Liver (tissue), 9 donors: ENCODE data around the gene DDX31. TPM values are rescaled to one million over a fixed set of nuclear protein-coding genes. Genes with fewer than 3 reads are reported as not detected.

Source experiments
- DNase-seq: peaks from one replicate; pipeline ENCODE4 v3.0.0-alpha.2; 2017; ENCODE audit warnings: low spot score
- H3K27ac ChIP-seq, 2 donors: one replicate each; pipeline ENCODE4 v1.7.0; 2013; ENCODE audit warnings: inconsistent platforms in 2 of 2, low read length in 2 of 2, control low read depth in 1 of 2, low read depth in 1 of 2, mild to moderate bottlenecking in 1 of 2
- H3K27me3 ChIP-seq, 4 donors: one replicate each; pipeline versions ENCODE4 v1.6.1 to v1.7.0; 2013; ENCODE audit warnings: low read length in 3 of 4, inconsistent platforms in 1 of 4, mild to moderate bottlenecking in 1 of 4, moderate library complexity in 1 of 4; ENCODE audit not compliant: control insufficient read depth in 4 of 4, insufficient read depth in 4 of 4
- H3K36me3 ChIP-seq, 4 donors: one replicate each; pipeline versions ENCODE4 v1.6.1 to v1.7.0; 2013; ENCODE audit warnings: low read length in 3 of 4, mild to moderate bottlenecking in 3 of 4, low read depth in 1 of 4, moderate library complexity in 1 of 4; ENCODE audit not compliant: control insufficient read depth in 4 of 4, insufficient read depth in 3 of 4
- H3K4me1 ChIP-seq, 4 donors: one replicate each; pipeline versions ENCODE4 v1.6.1 to v1.7.0; 2013; ENCODE audit warnings: low read length in 3 of 4, mild to moderate bottlenecking in 3 of 4, moderate library complexity in 1 of 4; ENCODE audit not compliant: control insufficient read depth in 4 of 4, insufficient read depth in 4 of 4
- H3K4me3 ChIP-seq, 3 donors: one replicate each; pipeline versions ENCODE4 v1.6.1 to v1.7.0; 2013; ENCODE audit warnings: low read length in 3 of 3, control low read depth in 1 of 3, low read depth in 1 of 3, mild to moderate bottlenecking in 1 of 3
- H3K9ac ChIP-seq, 2 donors: one replicate each; pipeline ENCODE4 v1.7.0; 2013; ENCODE audit warnings: low read length in 2 of 2, mild to moderate bottlenecking in 2 of 2, moderate library complexity in 2 of 2, control low read depth in 1 of 2, low read depth in 1 of 2
- H3K9me3 ChIP-seq, 4 donors: one replicate each; pipeline versions ENCODE4 v1.6.1 to v1.7.0; 2013; ENCODE audit warnings: low read length in 3 of 4; ENCODE audit not compliant: control insufficient read depth in 4 of 4
- EGR1 ChIP-seq, 2 donors: IDR thresholded peaks; 2 replicates each; pipeline ENCODE4 v1.6.1; 2016 to 2018; ENCODE audit warnings: antibody characterized with exemption in 2 of 2, low read depth in 2 of 2
- FOXA1 ChIP-seq: IDR thresholded peaks from 2 replicates; pipeline ENCODE4 v1.6.1; 2016; ENCODE audit warnings: antibody characterized with exemption
- FOXA2 ChIP-seq: IDR thresholded peaks from 2 replicates; pipeline ENCODE4 v1.6.1; 2016; ENCODE audit warnings: antibody characterized with exemption
- GABPA ChIP-seq, 2 donors: IDR thresholded peaks in 1 of 2; conservative IDR thresholded peaks in 1 of 2; 2 replicates each; pipeline ENCODE4 v1.6.1; 2016; ENCODE audit warnings: antibody characterized with exemption in 2 of 2, mild to moderate bottlenecking in 1 of 2, moderate library complexity in 1 of 2
- HNF4A ChIP-seq, 2 donors: conservative IDR thresholded peaks; 2 replicates each; pipeline ENCODE4 v1.6.1; 2016; ENCODE audit warnings: antibody characterized with exemption in 2 of 2, mild to moderate bottlenecking in 2 of 2
- HNF4G ChIP-seq: IDR thresholded peaks from 2 replicates; pipeline ENCODE4 v1.6.1; 2016; ENCODE audit warnings: antibody characterized with exemption
- JUND ChIP-seq, 2 donors: IDR thresholded peaks; 2 replicates each; pipeline ENCODE4 v1.6.1; 2016; ENCODE audit warnings: antibody characterized with exemption in 2 of 2
- NR2F2 ChIP-seq: IDR thresholded peaks from 2 replicates; pipeline ENCODE4 v1.6.1; 2016; ENCODE audit warnings: antibody characterized with exemption
- RAD21 ChIP-seq, 2 donors: IDR thresholded peaks; 2 replicates each; pipeline ENCODE4 v1.6.1; 2016; ENCODE audit warnings: antibody characterized with exemption in 2 of 2, mild to moderate bottlenecking in 2 of 2
- REST ChIP-seq: IDR thresholded peaks from 2 replicates; pipeline ENCODE4 v1.6.1; 2016; ENCODE audit warnings: antibody characterized with exemption, mild to moderate bottlenecking
- RXRA ChIP-seq, 2 donors: IDR thresholded peaks; 2 replicates each; pipeline ENCODE4 v1.6.1; 2017 to 2018; ENCODE audit warnings: antibody characterized with exemption in 2 of 2, mild to moderate bottlenecking in 1 of 2
- SP1 ChIP-seq: IDR thresholded peaks from 2 replicates; pipeline ENCODE4 v1.6.1; 2018; ENCODE audit warnings: antibody characterized with exemption, mild to moderate bottlenecking
- TAF1 ChIP-seq: conservative IDR thresholded peaks from 2 replicates; pipeline ENCODE4 v1.6.1; 2016; ENCODE audit warnings: antibody characterized with exemption, mild to moderate bottlenecking
- YY1 ChIP-seq: IDR thresholded peaks from 2 replicates; pipeline ENCODE4 v1.6.1; 2016; ENCODE audit warnings: antibody characterized with exemption, mild to moderate bottlenecking
- ZBTB33 ChIP-seq: IDR thresholded peaks from 2 replicates; pipeline ENCODE4 v1.6.1; 2016; ENCODE audit warnings: antibody characterized with exemption
- WGBS: extraction: QIAGEN DNeasy Blood & Tissue Kit; methylation state at CpG from one replicate; pipeline ENCODE4 v1.1.7; 2013; 5-methylcytosine and 5-hydroxymethylcytosine counted together
- polyA plus RNA-seq, 2 donors: library from polyadenylated mRNA; stranded (reverse) in 1 of 2; unstranded in 1 of 2; fragments of 200-250 nt in 1 of 2; fragments of >200 nt in 1 of 2; fragmentation: Nextera tagmentation in 1 of 2; extraction: Ambion mirVana in 1 of 2; gene quantifications; one replicate each; pipeline versions ENCODE4 v1.2.1 to v1.2.3, GENCODE V29; 2013 to 2015
- total RNA-seq, 2 donors: library from RNA; depleted of rRNA; stranded (reverse); fragments of >200 nt; gene quantifications; one replicate each; pipeline ENCODE4 v1.2.3, GENCODE V29; 2014
- TF ChIP-seq, protein P1 (sequence below): IDR thresholded peaks from 2 replicates; pipeline ENCODE4 v1.6.1; 2016; ENCODE audit warnings: antibody characterized with exemption
- TF ChIP-seq, protein P2 (sequence below): IDR thresholded peaks from 2 replicates; pipeline ENCODE4 v1.6.1; 2016; ENCODE audit warnings: antibody characterized with exemption
- TF ChIP-seq, protein P3 (sequence below): fragments of 150-350 bp; IDR thresholded peaks from 2 replicates; pipeline ENCODE4 v1.5.1; 2017; ENCODE audit warnings: improper control_type of control experiment, low read depth, low read length; ENCODE audit not compliant: missing input control
- donor health status: healthy.
- donor health status: healthy.
- donor health status: healthy.
- donor health status: healthy.
- donor health status: healthy.

Gene DDX31
- total and polyA plus RNA-seq, 4 donors, result 2.5 to 9.6 (median 4.5) TPM

DNA sequence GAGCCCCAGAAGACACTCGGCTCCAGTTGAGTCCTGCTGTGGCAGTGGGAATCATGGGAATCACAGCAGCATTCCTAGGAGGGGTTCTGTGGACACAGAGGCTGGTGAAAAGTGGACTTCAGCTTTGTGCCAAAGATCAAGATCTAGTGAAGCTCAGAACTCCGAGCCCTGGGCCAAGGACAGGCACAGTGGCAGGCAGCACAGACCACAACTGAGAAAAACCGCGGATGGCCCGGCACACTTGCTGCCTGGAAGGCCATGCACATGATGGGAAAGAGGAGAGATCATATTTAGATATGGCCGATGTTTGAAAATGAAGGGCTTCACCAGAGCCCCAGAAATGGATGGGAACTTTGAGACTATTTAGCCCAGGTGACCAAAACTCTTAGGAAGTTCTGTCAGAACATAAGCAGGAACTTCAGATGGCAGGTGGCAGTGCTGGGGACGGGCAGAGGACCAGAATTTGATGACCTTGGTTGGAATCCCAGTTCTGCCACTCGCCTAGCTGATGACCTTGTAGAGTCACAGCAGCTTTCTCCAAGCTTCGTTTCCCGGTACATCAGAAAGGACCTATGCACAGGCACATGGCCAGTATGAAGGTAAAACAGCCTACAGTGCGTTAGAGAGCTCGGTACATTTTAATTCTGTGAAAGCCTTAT is 69.3 kb downstream of the DDX31 start:
- DNase-seq, result no peak
- no peaks in the 10 kb centered on the region for H3K27me3 ChIP-seq
- H3K36me3 ChIP-seq, result peaks cover 2 to 36% (median 20%) of the 10 kb centered on the region in 4 donors
- 95% methylated on average over 12 of the region's 12 CpGs for WGBS
- no peaks in the 10 kb centered on the region for H3K4me1 ChIP-seq
- no peak overlapping the region for H3K9ac ChIP-seq
- no peak overlapping the region for H3K4me3 ChIP-seq
- H3K27ac ChIP-seq, result no peak overlapping the region
- no peaks in the 10 kb centered on the region for H3K9me3 ChIP-seq
- TF ChIP-seq HNF4A (conservative IDR thresholded peaks at IDR 0.05), result no peak
- no peak for TF ChIP-seq RAD21 (IDR thresholded peaks at IDR 0.05)
- no peak for TF ChIP-seq GABPA (IDR thresholded peaks at IDR 0.05 in 1 of 2, conservative IDR thresholded peaks at IDR 0.05 in 1 of 2)
- TF ChIP-seq FOXA2, result no peak
- TF ChIP-seq, protein P1, sequence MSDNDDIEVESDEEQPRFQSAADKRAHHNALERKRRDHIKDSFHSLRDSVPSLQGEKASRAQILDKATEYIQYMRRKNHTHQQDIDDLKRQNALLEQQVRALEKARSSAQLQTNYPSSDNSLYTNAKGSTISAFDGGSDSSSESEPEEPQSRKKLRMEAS, result no peak
- TF ChIP-seq, protein P2, sequence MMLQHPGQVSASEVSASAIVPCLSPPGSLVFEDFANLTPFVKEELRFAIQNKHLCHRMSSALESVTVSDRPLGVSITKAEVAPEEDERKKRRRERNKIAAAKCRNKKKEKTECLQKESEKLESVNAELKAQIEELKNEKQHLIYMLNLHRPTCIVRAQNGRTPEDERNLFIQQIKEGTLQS, result no peak

GRCh38 chr9:132597073-132597775 is 72.6 kb downstream of the DDX31 start:
- peaks cover 0 to 2% (median 0%) of the 10 kb centered on the region in 4 donors for H3K27me3 ChIP-seq
- DNase-seq, result no peak
- H3K9me3 ChIP-seq, result no peaks in the 10 kb centered on the region
- TF ChIP-seq YY1, result no peak
- TF ChIP-seq EGR1 (IDR thresholded peaks at IDR 0.05; ENCODE audit: low read depth in 2 of 2), result no peak
- H3K27ac ChIP-seq, result no peak overlapping the region
- H3K9ac ChIP-seq, result no peak overlapping the region
- 92% methylated on average over 16 of the region's 16 CpGs for WGBS
- H3K4me3 ChIP-seq, result no peak overlapping the region
- no peaks in the 10 kb centered on the region for H3K4me1 ChIP-seq
- peaks cover 2 to 38% (median 28%) of the 10 kb centered on the region in 4 donors for H3K36me3 ChIP-seq

DNA sequence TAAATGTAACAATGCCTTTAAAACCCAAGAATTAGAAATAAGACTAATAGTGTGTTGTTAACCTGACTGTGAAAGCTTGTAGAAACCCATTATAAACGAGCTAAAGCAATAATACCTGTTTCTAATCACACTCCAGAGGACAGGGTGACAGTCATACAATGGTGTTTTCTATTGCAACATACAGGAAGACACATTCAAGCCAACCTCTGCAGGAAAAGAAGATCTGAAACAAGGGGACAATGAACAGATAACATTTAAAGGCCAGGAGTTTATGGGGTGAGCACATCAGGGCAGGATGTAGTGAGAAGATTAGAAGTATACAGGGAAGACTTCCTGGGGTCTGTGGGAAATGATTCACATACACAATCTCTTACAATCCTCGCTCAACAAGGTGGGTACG is 73.6 kb downstream of the DDX31 start:
- Histone ChIP-seq H3K9ac (no peak overlapping the region), H3K4me3 (no peak overlapping the region), H3K27ac (no peak overlapping the region), H3K9me3 (no peaks in the 10 kb centered on the region), H3K36me3 (peaks cover 2 to 37% (median 27%) of the 10 kb centered on the region in 4 donors), H3K27me3 (peaks cover 0 to 3% (median 0%) of the 10 kb centered on the region in 4 donors), H3K4me1 (no peaks in the 10 kb centered on the region)
- WGBS, result 71% methylated on average over 3 of the region's 3 CpGs
- TF ChIP-seq HNF4A (conservative IDR thresholded peaks at IDR 0.05) (no peak), JUND (IDR thresholded peaks at IDR 0.05) (no peak), EGR1 (IDR thresholded peaks at IDR 0.05; ENCODE audit: low read depth in 2 of 2) (no peak), FOXA1 (no peak), FOXA2 (no peak), HNF4G (no peak), RXRA (IDR thresholded peaks at IDR 0.05) (no peak), SP1 (no peak), GABPA (IDR thresholded peaks at IDR 0.05 in 1 of 2, conservative IDR thresholded peaks at IDR 0.05 in 1 of 2) (no peak), TAF1 (no peak), ZBTB33 (no peak), YY1 (no peak), NR2F2 (no peak), RAD21 (IDR thresholded peaks at IDR 0.05) (no peak), REST (no peak)
- TF ChIP-seq, protein P2, result no peak
- TF ChIP-seq, protein P1, result no peak
- TF ChIP-seq, protein P3, sequence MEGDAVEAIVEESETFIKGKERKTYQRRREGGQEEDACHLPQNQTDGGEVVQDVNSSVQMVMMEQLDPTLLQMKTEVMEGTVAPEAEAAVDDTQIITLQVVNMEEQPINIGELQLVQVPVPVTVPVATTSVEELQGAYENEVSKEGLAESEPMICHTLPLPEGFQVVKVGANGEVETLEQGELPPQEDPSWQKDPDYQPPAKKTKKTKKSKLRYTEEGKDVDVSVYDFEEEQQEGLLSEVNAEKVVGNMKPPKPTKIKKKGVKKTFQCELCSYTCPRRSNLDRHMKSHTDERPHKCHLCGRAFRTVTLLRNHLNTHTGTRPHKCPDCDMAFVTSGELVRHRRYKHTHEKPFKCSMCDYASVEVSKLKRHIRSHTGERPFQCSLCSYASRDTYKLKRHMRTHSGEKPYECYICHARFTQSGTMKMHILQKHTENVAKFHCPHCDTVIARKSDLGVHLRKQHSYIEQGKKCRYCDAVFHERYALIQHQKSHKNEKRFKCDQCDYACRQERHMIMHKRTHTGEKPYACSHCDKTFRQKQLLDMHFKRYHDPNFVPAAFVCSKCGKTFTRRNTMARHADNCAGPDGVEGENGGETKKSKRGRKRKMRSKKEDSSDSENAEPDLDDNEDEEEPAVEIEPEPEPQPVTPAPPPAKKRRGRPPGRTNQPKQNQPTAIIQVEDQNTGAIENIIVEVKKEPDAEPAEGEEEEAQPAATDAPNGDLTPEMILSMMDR, result no peak
- no peak for DNase-seq
